Measurements from ENCODE around the gene TAF1C. TPM values are rescaled to one million over a fixed set of nuclear protein-coding genes. Genes with fewer than 3 reads are reported as not detected.

Gene TAF1C
- total RNA-seq, 4 donors from 2014 or later: 24.4 to 73.9 (median 33.3) TPM

DNA sequence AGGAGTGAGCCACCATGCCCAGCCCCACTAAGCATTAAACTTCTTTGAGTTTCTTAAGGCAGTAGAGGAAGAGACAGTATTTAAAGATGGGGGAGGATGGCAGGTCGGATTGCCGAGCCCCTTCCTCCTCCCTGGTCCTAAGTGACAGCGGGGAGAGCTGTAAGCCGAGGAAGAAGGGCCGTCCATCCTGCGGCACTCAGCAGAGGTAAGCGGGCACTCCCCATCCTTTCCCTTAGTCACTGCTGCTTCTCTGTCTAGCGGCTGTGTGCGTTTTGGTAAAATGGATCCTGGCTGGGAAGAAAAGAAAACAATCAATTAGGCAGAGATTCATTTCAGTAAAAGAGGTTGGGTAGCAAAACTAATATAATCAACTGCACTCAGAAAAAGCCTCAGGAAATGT is 27.9 kb downstream of the TAF1C start:
- ATAC-seq (ENCODE audit: low FRiP score): no peak
- no peak for TF ChIP-seq CTCF (IDR thresholded peaks at IDR 0.05)
- DNase-seq (ENCODE audit: low spot score): no peak

- no peak for DNase-seq (ENCODE audit: low spot score)
- TF ChIP-seq CTCF (IDR thresholded peaks at IDR 0.05): no peak
- ATAC-seq (ENCODE audit: low FRiP score): no peak
Measured at GRCh38 chr16:84156342-84156784, 30.5 kb downstream of the TAF1C start.

DNA sequence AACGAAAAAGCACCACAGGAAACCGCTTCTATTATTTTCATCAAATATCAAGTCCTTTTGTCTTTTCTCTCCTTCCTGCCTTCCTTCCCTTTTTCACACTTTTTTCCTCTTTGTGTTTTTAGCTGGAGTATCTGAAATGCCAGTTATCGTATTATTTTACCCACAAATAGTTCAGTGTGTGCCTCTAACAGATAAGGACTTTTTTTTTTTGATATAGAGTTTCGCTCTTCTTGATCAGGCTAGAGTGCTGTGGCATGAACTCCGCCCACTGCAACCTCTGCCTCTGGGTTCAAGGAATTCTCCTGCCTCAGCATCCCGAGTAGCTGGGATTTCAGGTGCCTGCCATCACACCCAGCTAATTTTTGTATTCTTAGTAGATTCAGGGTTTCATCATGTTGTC is 31.1 kb downstream of the TAF1C start:
- no peak for TF ChIP-seq CTCF (IDR thresholded peaks at IDR 0.05)
- ATAC-seq (ENCODE audit: low FRiP score) (no peak), DNase-seq (ENCODE audit: low spot score) (no peak)

DNA sequence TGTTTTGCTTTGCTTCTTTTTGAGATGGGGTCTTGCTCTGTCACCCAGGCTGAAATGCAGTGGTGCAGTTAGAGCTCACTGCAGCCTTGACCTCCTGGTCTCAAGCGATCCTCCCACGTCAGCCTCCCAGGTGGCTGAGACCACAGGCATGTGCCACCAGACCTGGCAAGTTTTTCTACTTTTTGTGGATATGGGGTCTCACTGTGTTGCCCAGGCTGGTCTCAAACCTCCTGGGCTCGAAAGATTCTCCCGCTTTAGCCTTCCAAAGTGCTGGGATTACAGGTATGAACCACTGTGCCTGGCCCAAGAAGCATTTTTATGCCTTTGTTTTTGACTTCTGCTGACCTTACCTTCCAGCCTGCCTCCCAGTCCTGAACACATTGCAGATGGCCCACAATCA is 31.6 kb downstream of the TAF1C start:
- no peak for DNase-seq (ENCODE audit: low spot score)
- TF ChIP-seq CTCF (IDR thresholded peaks at IDR 0.05): no peak

DNA sequence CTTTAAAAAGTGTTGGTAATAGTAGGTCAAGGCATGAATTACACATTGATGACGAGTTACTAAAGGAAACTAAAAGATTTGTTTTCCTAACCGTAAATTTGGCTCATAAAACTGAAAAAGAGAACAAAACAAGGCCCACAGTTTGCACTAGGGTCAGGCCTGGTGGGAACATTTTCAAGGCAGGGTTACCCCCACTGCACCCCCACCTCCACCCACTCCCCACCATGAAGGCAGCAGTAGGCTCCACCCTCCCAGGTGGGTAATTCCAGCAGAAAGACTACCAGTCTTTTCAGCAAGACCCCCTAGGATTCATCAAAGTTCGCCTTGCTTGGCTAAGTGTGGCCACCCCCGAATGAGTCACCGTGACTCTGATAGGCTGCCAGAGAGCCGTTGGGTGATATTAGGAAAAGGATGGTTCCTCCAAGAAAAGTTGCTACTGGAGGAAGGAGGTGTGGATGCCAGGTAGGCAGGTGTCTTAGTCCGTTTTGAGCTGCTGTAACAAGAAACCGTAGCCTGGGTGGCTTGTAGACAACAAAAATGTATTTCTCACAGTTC is 33.1 kb downstream of the TAF1C start:
- ATAC-seq (ENCODE audit: low FRiP score) (no peak), DNase-seq (ENCODE audit: low spot score) (no peak)
- TF ChIP-seq CTCF (IDR thresholded peaks at IDR 0.05): no peak

More for the DNA sequence above, 31.6 kb downstream of the TAF1C start:
- ATAC-seq (ENCODE audit: low FRiP score): no peak

GRCh38 chr16:84150926-84151325 is 35.9 kb downstream of the TAF1C start:
- DNase-seq (ENCODE audit: low spot score): no peak
- TF ChIP-seq CTCF (IDR thresholded peaks at IDR 0.05): no peak
- ATAC-seq (ENCODE audit: low FRiP score): no peak

GRCh38 chr16:84144859-84145639 is 41.8 kb downstream of the TAF1C start, which contains the start of the genes DNAAF1 and HSDL1:
Gene DNAAF1, plus strand, starts transcription at chr16:84145308. Its CDS starts 133 bp downstream, at chr16:84145441.
Gene HSDL1, minus strand, starts transcription at chr16:84145177. Its CDS starts 13,856 bp downstream, at chr16:84131321.
- TF ChIP-seq CTCF (IDR thresholded peaks at IDR 0.05): no peak
- DNase-seq (ENCODE audit: low spot score) (peak; percentile 80), ATAC-seq (ENCODE audit: low FRiP score) (peak; percentile 93)
